ENCODE measurements around the gene SPTBN5.

GRCh38 chr15:41868321-41868720, 25.5 kb downstream of the SPTBN5 start:
- no peak for TF ChIP-seq POLR2A (IDR thresholded peaks at IDR 0.05; ENCODE audit: low read depth, low read length)
- no peak for TF ChIP-seq TAF1 (IDR thresholded peaks at IDR 0.05; ENCODE audit: borderline replicate concordance, low read depth, low read length)
